Adipocyte (in vitro differentiated cells): ENCODE measurements around the gene PDE1A.

ENCODE experiments used
- DNase-seq: peaks from one replicate; pipeline ENCODE4 v3.0.0-alpha.2; 2015; ENCODE audit warnings: low read depth
- H3K27me3 ChIP-seq: replicated peaks from 2 replicates; pipeline ENCODE4 v1.7.0; 2013; ENCODE audit warnings: mild to moderate bottlenecking, low read length, moderate library complexity; ENCODE audit not compliant: control insufficient read depth, insufficient read depth
- H3K36me3 ChIP-seq: 2 replicates; pipeline ENCODE4 v1.7.0; 2013; ENCODE audit warnings: low read length, mild to moderate bottlenecking, moderate library complexity; ENCODE audit not compliant: control insufficient read depth, insufficient read depth, severe bottlenecking
- H3K4me1 ChIP-seq: 2 replicates; pipeline ENCODE4 v1.7.0; 2013; ENCODE audit warnings: mild to moderate bottlenecking, low read length, moderate library complexity; ENCODE audit not compliant: control insufficient read depth, insufficient read depth
- H3K4me3 ChIP-seq: 2 replicates; pipeline ENCODE4 v1.7.0; 2013; ENCODE audit warnings: mild to moderate bottlenecking, low read length, moderate library complexity
- H3K9ac ChIP-seq: 2 replicates; pipeline ENCODE4 v1.7.0; 2013; ENCODE audit warnings: mild to moderate bottlenecking, low read length, moderate library complexity
- H3K9me3 ChIP-seq: 2 replicates; pipeline ENCODE4 v1.7.0; 2013; ENCODE audit warnings: mild to moderate bottlenecking, low read length, moderate library complexity; ENCODE audit not compliant: control insufficient read depth

PDE1A gene

DNA sequence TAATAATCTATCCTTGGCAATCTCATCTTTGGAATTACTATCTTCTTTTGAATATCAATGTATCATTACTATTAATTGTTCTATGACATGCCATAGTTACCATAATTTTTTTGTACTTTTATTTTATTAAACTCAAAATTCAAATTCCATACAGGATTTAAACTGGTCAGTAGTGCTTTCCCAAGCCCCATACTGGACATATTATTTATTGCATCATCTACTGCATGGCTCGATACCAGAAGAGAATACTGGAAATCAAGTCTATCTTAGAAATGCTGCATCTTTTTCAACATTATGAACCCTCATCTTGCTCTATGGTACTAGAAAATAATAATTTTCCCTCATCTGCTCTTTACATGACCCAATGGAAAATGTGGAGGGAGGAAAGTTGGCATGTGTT, 9.4 kb upstream of the PDE1A start:
- peak overlapping the region; percentile 17 for H3K4me3 ChIP-seq
- DNase-seq = no peak
- no peaks in the 10 kb centered on the region for H3K9me3 ChIP-seq
- H3K9ac ChIP-seq = no peak overlapping the region
- peaks cover 15% of the 10 kb centered on the region for H3K4me1 ChIP-seq
- H3K36me3 ChIP-seq = no peaks in the 10 kb centered on the region
- H3K27me3 ChIP-seq = no peaks in the 10 kb centered on the region

DNA sequence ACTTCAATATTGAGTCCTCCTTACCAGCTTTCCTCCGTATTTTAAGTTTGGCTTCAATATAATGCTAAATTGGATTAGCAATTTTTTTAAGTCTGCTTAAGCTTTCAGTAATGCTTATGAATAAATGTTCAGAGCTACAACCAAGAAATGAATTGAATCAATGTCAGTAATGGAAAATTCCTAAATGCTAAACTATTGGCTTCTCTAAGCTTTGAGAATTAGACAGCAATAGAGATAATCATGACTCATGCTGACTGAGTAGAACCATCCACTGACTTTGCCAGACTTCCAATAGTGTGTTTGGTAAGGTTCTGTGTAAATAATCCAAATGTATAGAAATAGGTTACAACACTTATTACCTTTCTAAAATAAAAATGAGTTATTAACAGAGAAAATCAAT, 8.9 kb upstream of the PDE1A start:
- Histone ChIP-seq H3K27me3 (no peaks in the 10 kb centered on the region), H3K36me3 (no peaks in the 10 kb centered on the region), H3K4me1 (peaks cover 15% of the 10 kb centered on the region)

DNA sequence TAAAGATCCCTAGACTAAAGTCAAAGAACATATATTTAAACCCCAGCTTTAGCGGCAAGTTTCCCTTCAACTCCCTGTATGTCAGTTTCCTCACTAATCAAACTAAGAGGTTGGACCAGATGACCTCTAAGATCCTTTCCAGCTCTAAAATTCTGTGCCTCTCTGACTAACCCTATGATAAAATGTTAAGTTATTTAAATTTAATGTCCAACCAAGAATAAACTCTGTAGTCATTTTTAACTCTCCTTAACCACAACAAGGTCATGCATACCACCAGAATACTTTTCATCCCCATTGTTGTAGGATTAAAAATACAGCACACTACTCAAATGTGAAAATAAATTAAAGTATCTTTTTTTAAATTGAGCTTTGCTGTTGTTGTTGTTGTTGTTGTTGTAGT, 5.2 kb upstream of the PDE1A start:
- H3K4me1 ChIP-seq = peaks cover 25% of the 10 kb centered on the region
- H3K27me3 ChIP-seq = no peaks in the 10 kb centered on the region
- no peaks in the 10 kb centered on the region for H3K36me3 ChIP-seq
- H3K9ac ChIP-seq = no peak overlapping the region
- no peak overlapping the region for H3K4me3 ChIP-seq
- DNase-seq = no peak
- no peaks in the 10 kb centered on the region for H3K9me3 ChIP-seq

More for the DNA sequence above, 8.9 kb upstream of the PDE1A start:
- Histone ChIP-seq H3K4me3 (peak overlapping the region; percentile 41), H3K9ac (peak overlapping the region; percentile 21), H3K9me3 (no peaks in the 10 kb centered on the region)
- peak; percentile 51 for DNase-seq

DNA sequence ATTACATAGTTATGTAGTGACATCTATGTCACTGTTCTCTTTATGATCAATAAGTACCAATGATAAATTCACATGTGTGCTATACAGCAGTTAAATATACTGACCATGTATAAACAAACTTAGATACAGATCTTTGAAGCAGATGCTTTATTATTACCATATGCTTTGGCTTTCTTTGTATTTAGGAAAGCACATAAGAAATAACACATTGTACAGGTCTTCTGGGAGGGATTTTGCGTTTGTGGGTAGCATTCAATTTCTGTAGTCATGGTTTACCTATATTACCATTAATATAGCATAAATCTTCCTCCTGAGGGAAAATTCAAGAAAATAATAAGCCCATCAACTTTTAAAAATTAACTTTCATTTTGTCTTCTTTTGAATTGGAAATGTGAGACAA, 1.6 kb upstream of the PDE1A start:
- Histone ChIP-seq H3K27me3 (no peaks in the 10 kb centered on the region), H3K9ac (no peak overlapping the region), H3K4me3 (peak overlapping the region; percentile 12), H3K36me3 (no peaks in the 10 kb centered on the region), H3K9me3 (no peaks in the 10 kb centered on the region), H3K4me1 (peaks cover 23% of the 10 kb centered on the region)
- DNase-seq = peak; percentile 24

DNA sequence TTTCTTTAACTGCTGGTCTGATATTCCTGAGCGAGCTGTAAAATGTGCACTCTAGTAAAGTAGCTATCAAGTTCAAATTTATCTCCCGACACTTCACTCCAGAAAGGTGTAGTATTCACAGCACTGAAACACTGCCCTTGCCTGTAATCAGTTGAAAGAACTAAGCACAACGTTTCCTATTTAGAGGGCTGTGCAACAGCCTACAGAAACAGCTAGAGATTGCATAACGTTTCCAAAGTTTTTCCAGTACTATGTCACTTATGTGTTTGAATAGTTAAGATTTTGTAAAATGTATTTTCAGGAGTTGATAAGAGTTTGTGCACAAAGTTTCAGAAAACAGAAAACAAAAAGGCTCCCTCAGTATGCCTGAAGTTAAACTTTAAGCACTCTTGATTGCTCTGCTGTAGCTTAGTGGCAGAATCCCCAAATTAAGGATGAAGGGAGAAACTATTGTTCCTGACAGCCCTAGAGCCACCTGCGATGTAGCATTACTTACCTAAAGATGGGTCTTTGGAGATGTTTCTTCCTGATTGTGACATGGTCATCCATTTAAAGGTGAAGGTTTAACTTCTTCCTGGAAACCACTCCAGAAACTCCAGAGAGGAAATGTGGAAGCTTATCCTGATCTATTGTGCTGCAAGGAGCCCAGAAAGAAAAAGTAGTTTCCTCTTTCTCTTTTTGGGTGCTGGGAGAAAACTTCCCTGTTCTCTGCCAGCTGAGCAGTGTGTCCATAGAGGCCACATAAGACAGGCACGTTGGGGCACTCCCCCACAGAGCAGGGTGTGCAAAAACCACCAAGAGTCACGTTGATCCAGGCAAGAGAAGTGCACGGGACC, 536 bp downstream of the PDE1A start:
- Histone ChIP-seq H3K9me3 (no peaks in the 10 kb centered on the region), H3K36me3 (no peaks in the 10 kb centered on the region), H3K9ac (peak overlapping the region; percentile 91), H3K4me3 (peak overlapping the region; percentile 91), H3K27me3 (no peaks in the 10 kb centered on the region), H3K4me1 (peaks cover 32% of the 10 kb centered on the region)
- DNase-seq = peak; percentile 76

DNA sequence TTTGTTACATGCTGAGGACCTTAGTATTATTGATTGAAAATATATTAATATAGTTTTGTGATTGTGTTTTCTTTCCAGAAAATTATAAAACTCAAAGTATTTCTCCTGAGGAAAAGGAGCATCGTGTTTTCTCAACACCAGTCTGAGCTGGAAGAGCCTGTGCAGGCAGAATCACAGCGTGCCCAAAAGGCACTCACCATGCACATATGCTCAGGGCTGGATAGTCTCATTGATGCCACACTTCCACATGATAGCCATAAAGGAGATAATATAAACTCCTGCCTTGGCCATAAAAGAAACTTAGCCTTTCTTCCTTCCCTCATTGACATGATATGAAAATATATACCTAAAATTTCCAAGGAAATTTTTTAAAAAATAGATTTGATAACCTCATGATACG, 4.0 kb downstream of the PDE1A start:
- DNase-seq = no peak
- no peaks in the 10 kb centered on the region for H3K9me3 ChIP-seq
- H3K4me3 ChIP-seq = peak overlapping the region; percentile 91
- no peaks in the 10 kb centered on the region for H3K27me3 ChIP-seq
- H3K4me1 ChIP-seq = peaks cover 36% of the 10 kb centered on the region
- H3K36me3 ChIP-seq = no peaks in the 10 kb centered on the region
- peak overlapping the region; percentile 33 for H3K9ac ChIP-seq

DNA sequence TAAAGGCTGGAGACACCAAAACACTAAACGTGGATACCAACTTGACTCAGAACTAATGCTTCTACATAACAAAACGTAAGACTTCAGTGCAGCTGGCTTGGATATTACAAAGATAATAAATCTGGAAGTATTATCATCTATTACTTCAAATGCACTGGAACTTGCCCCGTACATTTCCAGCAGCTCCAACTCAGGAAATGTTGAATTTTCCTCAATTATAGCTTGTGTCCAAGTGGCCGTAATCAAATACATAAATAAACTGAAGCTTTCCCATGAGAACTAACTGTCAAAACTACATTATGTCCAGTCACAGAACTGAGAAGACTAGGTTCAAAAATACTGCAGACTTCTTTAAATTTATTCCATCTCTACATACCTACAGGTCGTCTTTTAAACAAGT, 6.2 kb downstream of the PDE1A start:
- H3K9ac ChIP-seq = no peak overlapping the region
- no peaks in the 10 kb centered on the region for H3K27me3 ChIP-seq
- no peaks in the 10 kb centered on the region for H3K36me3 ChIP-seq
- no peak for DNase-seq
- H3K4me3 ChIP-seq = peak overlapping the region; percentile 91
- no peaks in the 10 kb centered on the region for H3K9me3 ChIP-seq
- peaks cover 18% of the 10 kb centered on the region for H3K4me1 ChIP-seq

DNA sequence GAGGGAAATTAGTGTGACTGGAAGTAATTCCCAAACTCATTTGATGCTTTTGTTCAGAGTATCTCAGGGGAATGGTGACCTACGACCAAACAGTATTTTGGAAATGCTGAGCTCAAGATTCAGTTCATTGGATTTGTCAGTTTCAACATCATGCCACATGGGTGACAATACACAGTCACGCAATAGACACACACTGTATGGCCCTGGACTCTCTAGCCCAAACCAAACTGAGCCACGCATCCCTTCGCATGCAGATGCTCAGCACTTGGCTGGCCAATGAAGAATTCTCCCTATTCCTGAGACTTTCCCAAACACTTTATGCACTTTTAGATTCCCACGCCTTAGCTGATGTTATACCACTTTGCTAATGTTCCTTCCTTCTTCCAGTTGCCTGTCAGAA, 10.0 kb downstream of the PDE1A start:
- H3K4me3 ChIP-seq = no peak overlapping the region
- H3K27me3 ChIP-seq = no peaks in the 10 kb centered on the region
- peaks cover 11% of the 10 kb centered on the region for H3K4me1 ChIP-seq
- no peaks in the 10 kb centered on the region for H3K9me3 ChIP-seq
- DNase-seq = no peak
- no peaks in the 10 kb centered on the region for H3K36me3 ChIP-seq
- H3K9ac ChIP-seq = no peak overlapping the region

DNA sequence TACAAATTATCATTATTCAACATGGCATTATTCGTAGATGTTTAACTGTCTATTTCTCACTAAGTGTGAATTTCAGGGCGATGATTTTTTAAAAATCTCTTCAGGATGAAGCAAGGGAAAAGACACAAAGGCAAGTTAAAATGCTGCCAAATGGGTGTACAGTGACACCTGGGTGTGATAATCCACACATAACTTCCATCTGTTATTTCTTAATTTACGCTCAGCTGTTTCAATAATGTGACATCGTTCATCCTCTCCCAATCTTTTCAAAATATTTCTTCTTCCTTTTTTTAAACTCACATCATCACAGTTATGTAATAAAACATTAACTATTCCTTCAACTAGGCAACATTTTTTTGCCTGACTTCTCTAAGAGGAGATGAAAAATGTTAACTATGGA, 10.6 kb downstream of the PDE1A start:
- no peaks in the 10 kb centered on the region for H3K9me3 ChIP-seq
- H3K4me1 ChIP-seq = peaks cover 6% of the 10 kb centered on the region
- H3K4me3 ChIP-seq = no peak overlapping the region
- no peaks in the 10 kb centered on the region for H3K36me3 ChIP-seq
- H3K9ac ChIP-seq = no peak overlapping the region
- H3K27me3 ChIP-seq = no peaks in the 10 kb centered on the region
- DNase-seq = no peak

DNA sequence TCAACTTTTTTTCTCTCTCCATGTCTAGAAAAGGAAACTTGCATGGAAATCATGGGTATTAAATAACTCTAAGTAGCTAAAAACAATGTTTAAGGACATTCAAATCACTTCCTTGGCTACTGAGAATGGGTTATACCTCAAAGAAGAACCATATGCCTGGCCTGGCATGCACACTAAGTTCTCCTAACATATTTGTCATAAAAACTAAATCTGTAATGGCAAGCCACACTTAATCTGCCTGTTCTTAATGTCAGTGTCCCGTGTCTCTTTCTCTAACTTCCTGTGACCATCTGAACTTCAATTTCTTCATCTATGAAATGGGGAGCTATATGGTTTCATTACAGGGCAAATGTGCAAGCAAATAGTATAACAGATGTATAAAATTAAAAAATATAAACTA, 11.1 kb downstream of the PDE1A start:
- no peak for DNase-seq
- no peak overlapping the region for H3K9ac ChIP-seq
- no peaks in the 10 kb centered on the region for H3K36me3 ChIP-seq
- no peak overlapping the region for H3K4me3 ChIP-seq
- peaks cover 3% of the 10 kb centered on the region for H3K4me1 ChIP-seq
- H3K27me3 ChIP-seq = no peaks in the 10 kb centered on the region
- no peaks in the 10 kb centered on the region for H3K9me3 ChIP-seq

DNA sequence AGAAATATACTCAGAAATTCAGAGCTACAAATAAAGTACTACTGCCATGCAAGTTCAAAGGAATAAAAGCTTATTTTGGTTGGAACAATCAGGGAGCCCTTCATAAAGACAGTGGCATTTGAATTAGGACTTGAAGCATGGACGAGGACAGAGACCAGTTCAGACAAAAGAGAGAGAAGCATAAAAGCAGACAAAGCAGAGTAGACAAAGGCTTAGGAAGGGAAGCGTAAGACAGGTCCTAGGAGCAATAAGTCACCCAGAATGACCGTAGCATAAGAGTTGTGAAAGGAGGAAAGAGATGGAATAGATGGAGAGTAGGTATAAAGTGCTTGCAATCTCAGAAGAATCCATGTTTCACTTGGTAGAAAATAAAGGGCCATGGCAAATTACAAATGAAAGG, 14.0 kb downstream of the PDE1A start:
- Histone ChIP-seq H3K4me3 (no peak overlapping the region), H3K36me3 (peaks cover 4% of the 10 kb centered on the region), H3K9ac (no peak overlapping the region), H3K9me3 (no peaks in the 10 kb centered on the region), H3K4me1 (no peaks in the 10 kb centered on the region), H3K27me3 (no peaks in the 10 kb centered on the region)
- DNase-seq = no peak

DNA sequence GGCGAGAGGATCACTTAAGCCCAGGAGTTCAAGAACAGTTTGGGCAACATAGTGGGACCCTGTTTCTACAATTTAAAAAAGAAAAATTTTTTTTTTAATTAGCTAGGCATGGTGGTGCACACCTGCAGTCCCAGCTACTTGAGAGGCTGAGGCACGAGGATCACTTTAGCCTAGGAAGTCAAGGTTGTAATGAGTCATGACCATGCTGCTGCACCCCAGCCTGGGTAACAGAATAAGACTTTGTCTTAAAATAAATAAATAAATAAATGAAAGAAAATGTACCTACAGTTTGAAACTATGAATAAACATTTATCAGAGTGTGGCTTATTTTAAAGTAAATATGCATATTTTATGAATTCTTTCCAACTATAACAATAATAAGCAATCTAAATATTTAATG, 16.7 kb downstream of the PDE1A start:
- H3K36me3 ChIP-seq = peaks cover 4% of the 10 kb centered on the region
- H3K4me3 ChIP-seq = no peak overlapping the region
- H3K4me1 ChIP-seq = peaks cover 17% of the 10 kb centered on the region
- no peaks in the 10 kb centered on the region for H3K27me3 ChIP-seq
- H3K9me3 ChIP-seq = no peaks in the 10 kb centered on the region
- no peak overlapping the region for H3K9ac ChIP-seq
- DNase-seq = no peak
